Glutamatergic neuron (in vitro differentiated cells): ENCODE results near the gene SYT1. TPM values are rescaled to one million over a fixed set of nuclear protein-coding genes. Genes with fewer than 3 reads are reported as not detected.
A peak's percentile ranks its signal among the peaks of the same experiment; 100 is the strongest.

Source experiments
- DNase-seq: peaks from one replicate; pipeline ENCODE4 v3.0.0; 2022
- H3K27ac Mint-ChIP-seq: one replicate; pipeline ENCODE4 v1.8.0; 2020; ENCODE audit warnings: mild to moderate bottlenecking, mixed read lengths, inconsistent platforms; ENCODE audit not compliant: unreplicated experiment
- H3K27me3 Mint-ChIP-seq: one replicate; pipeline ENCODE4 v1.8.0; 2020; ENCODE audit warnings: mild to moderate bottlenecking, moderate library complexity, mixed read lengths, inconsistent platforms; ENCODE audit not compliant: unreplicated experiment
- H3K36me3 Mint-ChIP-seq: one replicate; pipeline ENCODE4 v1.8.0; 2020; ENCODE audit warnings: mild to moderate bottlenecking, mixed read lengths, inconsistent platforms; ENCODE audit not compliant: unreplicated experiment
- H3K4me1 Mint-ChIP-seq: one replicate; pipeline ENCODE4 v1.8.0; 2020; ENCODE audit warnings: mild to moderate bottlenecking, low read depth, mixed read lengths, inconsistent platforms; ENCODE audit not compliant: unreplicated experiment
- H3K4me3 Mint-ChIP-seq: one replicate; pipeline ENCODE4 v1.8.0; 2020; ENCODE audit warnings: mild to moderate bottlenecking, mixed read lengths, inconsistent platforms; ENCODE audit not compliant: unreplicated experiment
- H3K9me3 Mint-ChIP-seq: one replicate; pipeline ENCODE4 v1.8.0; 2020; ENCODE audit warnings: mild to moderate bottlenecking, moderate library complexity, mixed read lengths, inconsistent platforms; ENCODE audit not compliant: unreplicated experiment
- total RNA-seq: library from RNA; stranded (reverse); fragmentation: NEBNext Ultra II Directional; extraction: Animal tissue kit (Norgen Biotek cat#: 25700); gene quantifications from one replicate; pipeline ENCODE4 v1.2.1, GENCODE V29; 2021; ENCODE audit not compliant: unreplicated experiment
- TF ChIP-seq, protein P1 (sequence below): fragments of 200-600 bp; sonication (generic); IDR thresholded peaks from one replicate; pipeline ENCODE4 v1.5.0; 2021; ENCODE audit not compliant: partially characterized antibody, unreplicated experiment

Gene SYT1
- total RNA-seq, 1 donor from 2014 or later = 155 TPM

DNA sequence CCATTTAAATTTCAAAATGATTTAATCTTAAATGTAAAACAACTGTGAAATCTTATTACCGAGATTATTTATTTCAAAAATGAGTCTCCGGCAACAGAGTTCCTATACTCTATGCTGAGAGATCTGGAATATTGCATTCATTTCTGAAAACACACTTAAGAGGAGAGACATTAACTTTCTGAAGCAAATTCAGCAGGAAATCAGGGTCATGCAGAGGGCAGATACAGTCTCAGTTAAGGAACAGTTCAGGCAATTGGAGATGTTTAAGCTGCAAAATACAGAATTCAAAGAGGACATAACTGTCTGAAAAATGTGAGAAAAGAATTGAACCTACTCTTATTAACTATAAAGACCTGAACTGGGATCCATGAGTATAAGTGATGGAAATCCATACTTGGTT lies 505.4 kb downstream of the SYT1 start:
- DNase-seq = no peak
- TF ChIP-seq, protein P1, sequence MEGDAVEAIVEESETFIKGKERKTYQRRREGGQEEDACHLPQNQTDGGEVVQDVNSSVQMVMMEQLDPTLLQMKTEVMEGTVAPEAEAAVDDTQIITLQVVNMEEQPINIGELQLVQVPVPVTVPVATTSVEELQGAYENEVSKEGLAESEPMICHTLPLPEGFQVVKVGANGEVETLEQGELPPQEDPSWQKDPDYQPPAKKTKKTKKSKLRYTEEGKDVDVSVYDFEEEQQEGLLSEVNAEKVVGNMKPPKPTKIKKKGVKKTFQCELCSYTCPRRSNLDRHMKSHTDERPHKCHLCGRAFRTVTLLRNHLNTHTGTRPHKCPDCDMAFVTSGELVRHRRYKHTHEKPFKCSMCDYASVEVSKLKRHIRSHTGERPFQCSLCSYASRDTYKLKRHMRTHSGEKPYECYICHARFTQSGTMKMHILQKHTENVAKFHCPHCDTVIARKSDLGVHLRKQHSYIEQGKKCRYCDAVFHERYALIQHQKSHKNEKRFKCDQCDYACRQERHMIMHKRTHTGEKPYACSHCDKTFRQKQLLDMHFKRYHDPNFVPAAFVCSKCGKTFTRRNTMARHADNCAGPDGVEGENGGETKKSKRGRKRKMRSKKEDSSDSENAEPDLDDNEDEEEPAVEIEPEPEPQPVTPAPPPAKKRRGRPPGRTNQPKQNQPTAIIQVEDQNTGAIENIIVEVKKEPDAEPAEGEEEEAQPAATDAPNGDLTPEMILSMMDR = no peak
- Mint-ChIP-seq H3K4me1 (no peaks in the 10 kb centered on the region), H3K27me3 (peaks cover 2% of the 10 kb centered on the region), H3K36me3 (no peaks in the 10 kb centered on the region), H3K27ac (no peak overlapping the region), H3K4me3 (no peak overlapping the region), H3K9me3 (peaks cover 2% of the 10 kb centered on the region)

DNA sequence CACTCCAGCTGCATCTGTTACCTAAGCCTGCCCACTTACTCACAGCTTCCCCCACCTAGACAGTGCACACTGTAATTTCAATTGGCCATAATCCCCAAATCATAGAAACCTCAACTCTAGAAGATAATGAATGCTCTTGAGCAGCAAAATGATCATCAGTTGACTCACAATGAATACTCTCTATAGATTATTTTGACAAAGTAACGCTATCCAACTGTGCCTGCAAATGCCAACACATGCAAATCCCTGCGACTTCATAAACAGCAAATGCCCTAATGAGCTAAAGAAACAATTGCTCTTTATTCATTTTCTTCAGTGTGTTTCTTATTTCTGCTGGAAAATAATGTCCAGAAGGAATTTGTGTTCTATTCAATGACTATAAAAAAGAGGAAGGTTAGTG lies 506.7 kb downstream of the SYT1 start:
- no peak overlapping the region for H3K4me3 Mint-ChIP-seq
- H3K27me3 Mint-ChIP-seq = peaks cover 2% of the 10 kb centered on the region
- H3K9me3 Mint-ChIP-seq = peaks cover 4% of the 10 kb centered on the region
- H3K27ac Mint-ChIP-seq = no peak overlapping the region
- no peak for DNase-seq
- TF ChIP-seq, protein P1 = no peak
- no peaks in the 10 kb centered on the region for H3K36me3 Mint-ChIP-seq
- no peaks in the 10 kb centered on the region for H3K4me1 Mint-ChIP-seq

DNA sequence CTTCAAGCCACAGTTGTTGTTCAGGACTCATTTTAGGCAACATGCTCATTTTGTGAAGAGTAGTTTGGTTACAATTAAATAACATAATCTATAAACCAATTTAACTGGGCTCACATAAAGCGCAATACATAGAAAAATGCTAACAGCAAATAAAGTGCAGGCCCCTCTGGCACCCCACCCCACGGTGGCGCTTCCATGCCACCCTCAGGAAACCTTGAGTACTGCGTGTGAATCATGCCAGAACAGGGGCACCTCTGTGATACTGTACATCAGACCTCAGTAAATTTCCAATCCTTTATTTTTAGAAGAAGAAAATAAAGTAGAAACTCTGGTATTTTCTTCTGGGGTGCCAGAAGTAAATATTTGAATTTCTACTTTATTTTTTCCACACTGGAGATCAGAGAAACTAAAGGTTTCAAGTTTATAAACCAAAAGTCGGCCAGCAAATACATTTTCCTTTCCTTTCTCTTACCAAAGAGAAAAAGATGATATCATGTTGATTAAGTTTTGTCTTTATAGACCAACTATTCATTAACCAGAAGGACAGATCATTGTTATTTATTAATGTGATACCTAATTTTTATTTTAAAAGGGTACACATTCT lies 509.4 kb downstream of the SYT1 start:
- no peaks in the 10 kb centered on the region for H3K36me3 Mint-ChIP-seq
- DNase-seq = peak; percentile 74
- peaks cover 2% of the 10 kb centered on the region for H3K27me3 Mint-ChIP-seq
- TF ChIP-seq, protein P1 = peak; percentile 79
- H3K27ac Mint-ChIP-seq = no peak overlapping the region
- H3K4me3 Mint-ChIP-seq = no peak overlapping the region
- no peaks in the 10 kb centered on the region for H3K4me1 Mint-ChIP-seq
- peaks cover 2% of the 10 kb centered on the region for H3K9me3 Mint-ChIP-seq

DNA sequence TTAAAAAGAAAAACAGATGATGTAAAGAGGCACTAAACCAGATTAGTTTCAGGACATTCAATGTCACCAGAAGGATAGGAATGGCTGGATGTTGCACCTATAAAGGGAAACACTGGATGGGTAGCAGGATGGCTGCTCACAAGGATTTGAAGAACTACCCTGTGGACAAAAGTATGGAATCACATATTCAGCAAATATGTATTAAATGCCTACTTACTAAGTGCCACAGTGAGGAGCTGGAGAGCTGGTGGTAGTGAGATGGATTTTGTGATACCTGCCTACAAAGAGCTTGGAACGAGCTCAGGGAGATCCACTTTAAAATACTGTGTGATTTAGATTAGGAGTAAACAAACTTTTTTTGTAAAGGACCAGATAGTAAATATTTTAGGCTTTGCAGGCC lies 510.0 kb downstream of the SYT1 start:
- Mint-ChIP-seq H3K9me3 (peaks cover 2% of the 10 kb centered on the region), H3K4me3 (no peak overlapping the region), H3K36me3 (no peaks in the 10 kb centered on the region), H3K4me1 (no peaks in the 10 kb centered on the region), H3K27me3 (peaks cover 2% of the 10 kb centered on the region), H3K27ac (no peak overlapping the region)
- DNase-seq = no peak
- TF ChIP-seq, protein P1 = no peak

DNA sequence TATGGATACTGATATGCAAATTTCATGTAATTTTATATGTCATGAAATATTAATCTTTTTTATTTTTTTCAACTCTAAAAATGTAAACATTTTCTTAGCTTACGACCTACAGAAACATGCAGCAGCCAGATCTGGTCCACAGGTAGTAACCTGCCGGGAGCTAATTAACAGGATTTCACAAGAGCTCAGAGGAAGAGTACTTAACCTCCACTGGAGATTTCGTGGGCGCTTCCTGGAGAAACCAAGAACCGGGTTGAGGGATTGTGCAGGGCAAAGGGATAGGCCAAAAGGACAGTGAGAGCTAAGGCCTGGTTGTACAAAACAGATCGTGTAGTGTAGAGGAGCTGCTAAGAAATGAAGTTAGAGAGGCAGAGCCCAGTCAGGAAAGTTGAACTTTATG lies 510.5 kb downstream of the SYT1 start:
- TF ChIP-seq, protein P1 = no peak
- Mint-ChIP-seq H3K4me1 (no peaks in the 10 kb centered on the region), H3K9me3 (peaks cover 2% of the 10 kb centered on the region), H3K4me3 (no peak overlapping the region), H3K27me3 (peaks cover under 1% of the 10 kb centered on the region), H3K27ac (no peak overlapping the region), H3K36me3 (no peaks in the 10 kb centered on the region)
- DNase-seq = no peak
